ENCODE results near the gene SAMD11. TPM values are rescaled to one million over a fixed set of nuclear protein-coding genes. Genes with fewer than 3 reads are reported as not detected.

SAMD11 gene, protein sequence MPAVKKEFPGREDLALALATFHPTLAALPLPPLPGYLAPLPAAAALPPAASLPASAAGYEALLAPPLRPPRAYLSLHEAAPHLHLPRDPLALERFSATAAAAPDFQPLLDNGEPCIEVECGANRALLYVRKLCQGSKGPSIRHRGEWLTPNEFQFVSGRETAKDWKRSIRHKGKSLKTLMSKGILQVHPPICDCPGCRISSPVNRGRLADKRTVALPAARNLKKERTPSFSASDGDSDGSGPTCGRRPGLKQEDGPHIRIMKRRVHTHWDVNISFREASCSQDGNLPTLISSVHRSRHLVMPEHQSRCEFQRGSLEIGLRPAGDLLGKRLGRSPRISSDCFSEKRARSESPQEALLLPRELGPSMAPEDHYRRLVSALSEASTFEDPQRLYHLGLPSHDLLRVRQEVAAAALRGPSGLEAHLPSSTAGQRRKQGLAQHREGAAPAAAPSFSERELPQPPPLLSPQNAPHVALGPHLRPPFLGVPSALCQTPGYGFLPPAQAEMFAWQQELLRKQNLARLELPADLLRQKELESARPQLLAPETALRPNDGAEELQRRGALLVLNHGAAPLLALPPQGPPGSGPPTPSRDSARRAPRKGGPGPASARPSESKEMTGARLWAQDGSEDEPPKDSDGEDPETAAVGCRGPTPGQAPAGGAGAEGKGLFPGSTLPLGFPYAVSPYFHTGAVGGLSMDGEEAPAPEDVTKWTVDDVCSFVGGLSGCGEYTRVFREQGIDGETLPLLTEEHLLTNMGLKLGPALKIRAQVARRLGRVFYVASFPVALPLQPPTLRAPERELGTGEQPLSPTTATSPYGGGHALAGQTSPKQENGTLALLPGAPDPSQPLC
- total RNA-seq = 7.5 and 30.3 TPM in 2 replicates

GRCh38 chr1:923131-923990, at the start of gene SAMD11:
Gene SAMD11, plus strand, starts transcription at chr1:923923. Its CDS starts 509 bp downstream, at chr1:924432.

GRCh38 chr1:958823-959730, 35.4 kb downstream of the SAMD11 start, which contains the start of gene NOC2L:
Gene NOC2L, minus strand, starts transcription at chr1:959256. Its CDS starts 16 bp downstream, at chr1:959240.

DNA sequence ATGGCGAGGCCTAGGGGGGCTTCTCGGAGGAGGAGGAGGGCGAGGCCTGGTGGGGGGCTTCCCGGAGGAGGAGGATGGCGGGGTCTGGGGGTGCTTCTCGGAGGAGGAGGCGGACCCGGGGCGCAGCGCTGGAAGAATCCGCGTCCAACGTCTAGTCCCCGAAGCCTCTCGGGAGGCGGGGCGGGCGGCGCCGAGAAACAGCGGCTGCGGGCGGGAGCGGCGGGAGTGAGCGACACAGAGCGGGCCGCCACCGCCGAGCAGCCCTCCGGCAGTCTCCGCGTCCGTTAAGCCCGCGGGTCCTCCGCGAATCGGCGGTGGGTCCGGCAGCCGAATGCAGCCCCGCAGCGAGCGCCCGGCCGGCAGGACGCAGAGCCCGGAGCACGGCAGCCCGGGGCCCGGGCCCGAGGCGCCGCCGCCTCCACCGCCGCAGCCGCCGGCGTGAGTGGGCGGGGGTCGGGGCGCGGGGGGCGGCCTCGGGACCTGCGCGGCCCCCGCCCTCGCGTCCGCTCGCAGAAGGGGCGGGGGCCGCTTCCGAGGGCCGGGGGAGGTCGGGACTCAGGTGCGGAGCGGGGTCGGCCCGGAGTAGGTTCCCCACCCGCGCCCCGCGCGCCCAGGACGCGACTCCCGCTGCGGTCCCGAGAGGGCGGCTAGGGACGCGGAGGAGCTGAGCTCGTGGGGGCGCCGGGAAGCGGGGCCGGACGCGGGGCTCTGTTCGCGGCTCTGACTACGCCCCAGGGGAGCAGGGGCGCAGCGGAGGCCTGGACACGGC, 36.8 kb downstream of the SAMD11 start, which contains the start of gene KLHL17:
KLHL17 (plus strand) TSS at position 222 of the 769 bp plus-strand sequence; CDS start at position 332, 110 bp downstream.

DNA sequence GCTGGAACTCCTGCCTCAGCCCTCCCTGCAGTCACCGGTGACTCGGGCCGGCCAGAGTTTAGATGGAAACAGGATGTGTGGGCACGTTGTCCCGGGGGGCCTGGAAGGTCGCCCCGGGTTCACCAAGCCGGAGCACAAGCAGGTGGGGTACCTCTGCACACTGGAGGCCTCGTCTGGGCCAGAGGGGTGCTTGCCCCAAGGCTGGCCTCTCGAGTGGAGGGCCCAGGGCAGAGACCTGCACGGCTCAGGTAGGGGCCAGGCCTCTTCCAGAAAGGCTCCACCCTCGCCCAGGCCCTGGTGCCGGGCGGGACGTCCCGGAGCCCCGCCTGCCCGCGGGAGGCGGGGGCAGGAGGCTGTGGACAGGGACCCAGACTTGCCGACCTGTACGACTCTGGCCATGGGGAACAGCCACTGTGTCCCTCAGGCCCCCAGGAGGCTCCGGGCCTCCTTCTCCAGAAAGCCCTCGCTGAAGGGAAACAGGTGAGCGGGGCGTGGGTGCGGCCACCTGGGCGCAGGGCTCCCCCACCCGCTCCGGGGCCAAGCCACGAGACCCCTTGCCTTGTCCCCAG, 42.5 kb downstream of the SAMD11 start, which contains the start of gene PLEKHN1:
PLEKHN1 (plus strand) TSS at position 348 of the 569 bp plus-strand sequence; CDS start at position 398, 50 bp downstream.

DNA sequence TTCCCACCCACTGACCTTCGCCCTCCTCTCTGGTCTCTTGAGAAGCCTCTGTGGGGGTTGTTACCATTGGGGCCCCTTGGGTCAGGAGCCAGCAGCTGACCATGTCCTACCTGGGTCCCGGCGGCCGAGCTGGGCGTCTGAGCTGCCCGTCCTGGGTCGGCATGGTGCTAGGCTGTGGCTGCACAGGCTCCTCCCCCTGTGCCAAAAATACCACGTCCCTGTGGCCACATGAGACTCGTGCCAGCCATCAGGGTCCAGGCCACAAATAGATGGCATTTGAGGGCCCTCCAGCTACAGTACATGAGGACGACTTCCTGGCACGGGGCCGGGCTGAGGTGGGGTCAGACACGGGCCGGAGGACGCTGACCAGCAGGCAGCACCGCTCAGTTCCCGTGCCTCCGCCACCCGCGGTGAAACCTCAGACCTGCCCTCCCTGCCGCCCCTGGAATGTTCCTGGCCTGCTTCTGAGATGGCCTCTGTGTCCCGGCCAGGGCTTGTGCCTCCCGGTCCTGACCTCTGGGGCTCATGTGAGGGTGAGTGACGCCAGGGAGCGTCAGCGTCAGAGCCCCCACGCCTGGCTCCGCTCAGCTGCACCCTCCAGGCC, 58.3 kb downstream of the SAMD11 start, which contains the start of gene PERM1:
PERM1 (minus strand) TSS at position 139 of the 604 bp plus-strand sequence. CDS start 1,064 bp downstream, outside the sequence.

Other genes with a start within 250 kb of the SAMD11 start
- gene OR4F16, start 237.3 kb upstream of the SAMD11 start, total RNA-seq = 0.17 TPM in 1 of 2 replicates, not detected in the other
- 74.6 and 75.0 TPM in 2 replicates for gene NOC2L, start 35.3 kb downstream of the SAMD11 start, total RNA-seq
- 4.9 and 6.9 TPM in 2 replicates for gene KLHL17, start 36.7 kb downstream of the SAMD11 start, total RNA-seq
- gene PLEKHN1, start 42.6 kb downstream of the SAMD11 start, total RNA-seq = 0.09 and 0.63 TPM in 2 replicates
- gene PERM1, start 58.2 kb downstream of the SAMD11 start, total RNA-seq = under 0.01 TPM in 1 of 2 replicates, not detected in the other
- 0.43 and 1.1 TPM in 2 replicates for gene HES4, start 76.2 kb downstream of the SAMD11 start, total RNA-seq
- gene ISG15, start 89.6 kb downstream of the SAMD11 start, total RNA-seq = 95.7 and 131 TPM in 2 replicates
- 22.7 and 38.8 TPM in 2 replicates for gene AGRN, start 96.2 kb downstream of the SAMD11 start, total RNA-seq
- gene RNF223, start 150.4 kb downstream of the SAMD11 start, total RNA-seq = under 0.01 TPM in 1 of 2 replicates, not detected in the other
- 2.1 and 3.2 TPM in 2 replicates for gene C1orf159, start 192.2 kb downstream of the SAMD11 start, total RNA-seq
- not detected in 2 replicates for gene TTLL10, start 250.0 kb downstream of the SAMD11 start, total RNA-seq

Measured in bronchial smooth muscle cell (primary cell).